HepG2 (cell line): ENCODE data around the gene DCHS2. TPM values are rescaled to one million over a fixed set of nuclear protein-coding genes. Genes with fewer than 3 reads are reported as not detected.

Source experiments
- ATAC-seq: fragments of 200-7000 bp; cut with Tn5 transposase; 3 replicates; pipeline ENCODE4 v1.9.1; 2020; ENCODE audit warnings: mild to moderate bottlenecking, moderate library complexity
- BruUV-seq: library from RNA; stranded (reverse); fragments of 400-500 nt; replicated peaks from 2 replicates; lab custom pipeline; 2021; lab: Mats Ljungman, UMichigan
- CTCF ChIA-PET: fragments of 300-600 bp; formaldehyde crosslinking; extraction: SDS; loops from one replicate; lab custom pipeline; 2021; ENCODE audit warnings: low total read pairs, inconsistent platforms, low intra/inter-chr PET ratio; lab: Yijun Ruan, JAX
- POLR2A ChIA-PET: fragments of 350-600 bp; sonication (Branson Sonifier 250); formaldehyde crosslinking; loops from one replicate; lab custom pipeline; 2020; ENCODE audit warnings: antibody characterized with exemption, inconsistent platforms; lab: Yijun Ruan, JAX
- DNase-seq: peaks from one replicate; pipeline ENCODE4 v3.0.0-alpha.2; 2015; ENCODE audit warnings: low spot score
- FAIRE-seq: peaks from 3 replicates; lab custom pipeline; 2011; peaks lifted over from hg19 to GRCh38; lab: Jason Lieb, UNC
- H2AFZ ChIP-seq: one replicate; pipeline ENCODE4 v1.6.1; 2011; ENCODE audit warnings: low read length, inconsistent platforms
- H3K27ac ChIP-seq: fragments of 300-600 bp; 3 replicates; pipeline ENCODE4 v1.8.0; 2011; ENCODE audit warnings: mixed run types, mild to moderate bottlenecking, mixed read lengths, low read length, inconsistent platforms; ENCODE audit not compliant: insufficient read depth; ENCODE audit errors: extremely low read length
- H3K27me3 ChIP-seq, 2 experiments: fragments of 200-600 bp in 1 of 2; 2 replicates in 1 of 2; 3 replicates in 1 of 2; pipeline versions ENCODE4 v1.6.0 to v1.8.0; 2011; ENCODE audit warnings: low read length in 2 of 2, mild to moderate bottlenecking in 2 of 2, moderate library complexity in 2 of 2, inconsistent platforms in 1 of 2; ENCODE audit not compliant: insufficient read depth in 2 of 2, control insufficient read depth in 1 of 2
- H3K36me3 ChIP-seq, 2 experiments: fragments of 200-600 bp in 1 of 2; replicated peaks in 1 of 2; 2 replicates in 1 of 2; 3 replicates in 1 of 2; pipeline versions ENCODE4 v1.5.1 to v1.8.0; 2011; ENCODE audit warnings: low read length in 2 of 2, inconsistent platforms in 1 of 2; ENCODE audit not compliant: insufficient read depth in 2 of 2, control insufficient read depth in 1 of 2
- H3K4me1 ChIP-seq: 2 replicates; pipeline ENCODE4 v1.5.1; 2012; ENCODE audit warnings: low read length, inconsistent platforms; ENCODE audit not compliant: insufficient read depth
- H3K4me2 ChIP-seq: 2 replicates; pipeline ENCODE4 v1.6.0; 2011; ENCODE audit warnings: low read depth, low read length, inconsistent platforms
- H3K4me3 ChIP-seq, 3 experiments: fragments of 200-600 bp in 1 of 3; sonication (generic), shearing (Covaris generic) in 1 of 3; replicated peaks in 1 of 3; 2 replicates each; pipeline ENCODE4 v1.5.1; 2011 to 2016; ENCODE audit warnings: low read length in 3 of 3, inconsistent platforms in 2 of 3, low read depth in 2 of 3, mild to moderate bottlenecking in 2 of 3, control low read depth in 1 of 3, mixed read lengths in 1 of 3; ENCODE audit not compliant: insufficient read depth in 1 of 3
- H3K79me2 ChIP-seq: one replicate; pipeline ENCODE4 v1.6.1; 2011; ENCODE audit warnings: low read length, inconsistent platforms; ENCODE audit not compliant: insufficient read depth
- H3K9ac ChIP-seq: 2 replicates; pipeline ENCODE4 v1.6.0; 2011; ENCODE audit warnings: mild to moderate bottlenecking, low read depth, low read length, inconsistent platforms; ENCODE audit not compliant: insufficient read depth
- H3K9me3 ChIP-seq: 2 replicates; pipeline ENCODE4 v1.5.1; 2012; ENCODE audit warnings: mild to moderate bottlenecking, low read length
- H4K20me1 ChIP-seq: 2 replicates; pipeline ENCODE4 v1.6.0; 2011; ENCODE audit warnings: inconsistent platforms, mild to moderate bottlenecking, low read length, moderate library complexity; ENCODE audit not compliant: insufficient read depth
- CTCF ChIP-seq: sonication (generic); formaldehyde crosslinking; IDR thresholded peaks from 2 replicates; pipeline ENCODE4 v1.5.0; 2020; ENCODE audit warnings: mild to moderate bottlenecking, missing genetic modification reagents, moderate library complexity
- GTF2F1 ChIP-seq: fragments of 150-350 bp; IDR thresholded peaks from 2 replicates; pipeline ENCODE4 v1.6.1; 2014; ENCODE audit warnings: low read length
- MAFF ChIP-seq: IDR thresholded peaks from 2 replicates; pipeline ENCODE4 v1.6.1; 2011; ENCODE audit warnings: low read depth, low read length, improper control_type of control experiment
- MAFK ChIP-seq, 2 experiments: IDR thresholded peaks in 1 of 2; conservative IDR thresholded peaks in 1 of 2; 2 replicates each; pipeline ENCODE4 v1.6.1; 2011; ENCODE audit warnings: improper control_type of control experiment in 2 of 2, low read length in 2 of 2
- NR2F6 ChIP-seq, 2 experiments: IDR thresholded peaks; 2 replicates each; pipeline ENCODE4 v1.6.1; 2016; ENCODE audit warnings: antibody characterized with exemption in 1 of 2, mild to moderate bottlenecking in 1 of 2
- RBM22 ChIP-seq: fragments of 200-400 bp; formaldehyde crosslinking; optimal IDR thresholded peaks from 2 replicates; pipeline ENCODE3; 2017; ENCODE audit warnings: mild to moderate bottlenecking, low read length, moderate library complexity
- TSC22D2 ChIP-seq: sonication (generic); formaldehyde crosslinking; IDR thresholded peaks from 2 replicates; pipeline ENCODE4 v1.5.1; 2020; ENCODE audit warnings: missing genetic modification reagents, mild to moderate bottlenecking, borderline replicate concordance
- ZFP37 ChIP-seq: sonication (generic); formaldehyde crosslinking; IDR thresholded peaks from 2 replicates; pipeline ENCODE4 v1.4.0; 2020; ENCODE audit warnings: missing genetic modification reagents, borderline replicate concordance
- ZNF160 ChIP-seq: sonication (generic); formaldehyde crosslinking; IDR thresholded peaks from 2 replicates; pipeline ENCODE4 v1.8.0; 2022; ENCODE audit warnings: mild to moderate bottlenecking, inconsistent platforms, missing genetic modification reagents
- ZNF557 ChIP-seq: sonication (generic); formaldehyde crosslinking; IDR thresholded peaks from 2 replicates; pipeline ENCODE4 v1.4.0; 2020; ENCODE audit warnings: missing genetic modification reagents
- ZNF562 ChIP-seq: sonication (generic); formaldehyde crosslinking; IDR thresholded peaks from 2 replicates; pipeline ENCODE4 v1.8.0; 2022; ENCODE audit warnings: missing genetic modification reagents, borderline replicate concordance
- WGBS: methylation state at CpG from one replicate; pipeline ENCODE4 v1.1.6; 2017; ENCODE audit warnings: low lambda C conversion rate; 5-methylcytosine and 5-hydroxymethylcytosine counted together
- in situ Hi-C: cut with HindIII; loops from 2 replicates; pipeline ENCODE4 v1.10.0; 2017; ENCODE audit warnings: low pct_unique_long_range_greater_than_20kb; ENCODE audit not compliant: extremely low pct_ligation_motif_present
- intact Hi-C: fragments of 100-400 bp; cut with micrococcal nuclease; formaldehyde crosslinking; loops from one replicate; pipeline ENCODE4 v1.10.0; 2022; ENCODE audit not compliant: unreplicated experiment
- polyA plus RNA-seq, 8 experiments: library from polyadenylated mRNA; depleted of rRNA in 3 of 8; stranded (reverse) in 7 of 8; unstranded in 1 of 8; fragments of >200 nt; fragmentation: Illumina TruSeq in 4 of 8; extraction: Trizol in 4 of 8; gene quantifications; 2 replicates each; pipeline versions ENCODE4 v1.2.1 to v1.2.3, GENCODE V29; 2011 to 2016; ENCODE audit warnings: low read depth in 4 of 8, missing spikeins in 1 of 8, mixed read lengths in 1 of 8; ENCODE audit not compliant: insufficient read depth in 1 of 8
- total RNA-seq, 5 experiments: library from RNA; depleted of rRNA; stranded (reverse); fragments of >200 nt; fragmentation: Illumina TruSeq; extraction: Trizol; gene quantifications; 2 replicates each; pipeline ENCODE4 v1.2.3, GENCODE V29; 2016; ENCODE audit warnings: low read depth in 1 of 5

The DCHS2 gene
- total and polyA plus RNA-seq, 2 of the 13 experiments (the other 11 are each of a cell fraction or from before 2014, with no cell fraction given), result 0.03 TPM; not detected in 1

GRCh38 chr4:154348657-154349056 lies 142.9 kb downstream of the DCHS2 start:
- 0 out of 2 replicates have a peak, but pooled peaks have one; percentile 16 for TF ChIP-seq CTCF (CRISPR knock-in tag)
- TF ChIP-seq ZFP37 (CRISPR knock-in tag), result no peak
- no peak overlapping the region for H3K4me2 ChIP-seq
- H2AFZ ChIP-seq, result no peak overlapping the region
- no peak overlapping the region for H3K9ac ChIP-seq
- in situ Hi-C loops, result no loop called here
- intact Hi-C loops, result no loop called here
- WGBS, result 0% methylated on average over 3 of the region's 3 CpGs
- H3K79me2 ChIP-seq, result no peaks in the 10 kb centered on the region
- H3K27ac ChIP-seq, result no peak overlapping the region
- ATAC-seq (peak; percentile 71), FAIRE-seq (peak; percentile 56), DNase-seq (peak; percentile 1)
- H3K36me3 ChIP-seq, result no peaks in the 10 kb centered on the region
- H3K27me3 ChIP-seq, result no peaks in the 10 kb centered on the region
- ChIA-PET POLR2A (no interaction called here), CTCF (no interaction called here)
- no peaks in the 10 kb centered on the region for H3K9me3 ChIP-seq
- no TSS peak for BruUV-seq
- H4K20me1 ChIP-seq, result no peaks in the 10 kb centered on the region
- H3K4me3 ChIP-seq, result no peak overlapping the region
- no peaks in the 10 kb centered on the region for H3K4me1 ChIP-seq

- H3K9ac ChIP-seq, result no peak overlapping the region
- H3K79me2 ChIP-seq, result no peaks in the 10 kb centered on the region
- no TSS peak for BruUV-seq
- no peak for ATAC-seq
- H3K4me3 ChIP-seq, result no peak overlapping the region
- H2AFZ ChIP-seq, result no peak overlapping the region
- H3K36me3 ChIP-seq, result no peaks in the 10 kb centered on the region
- no peaks in the 10 kb centered on the region for H4K20me1 ChIP-seq
- CTCF ChIA-PET, result no interaction called here
- TF ChIP-seq MAFK (conservative IDR thresholded peaks at IDR 0.05 in 1 of 2, IDR thresholded peaks at IDR 0.05 in 1 of 2; ENCODE audit: low read length in 2 of 2), result peak; percentile 20 to 61; a peak in 2 of 4 replicates
- no peak for TF ChIP-seq TSC22D2
- no peak for TF ChIP-seq NR2F6 (IDR thresholded peaks at IDR 0.05)
- no peak for TF ChIP-seq NR2F6 (CRISPR knock-in tag; IDR thresholded peaks at IDR 0.05)
- no peak for TF ChIP-seq ZNF562 (CRISPR knock-in tag)
- no peak for TF ChIP-seq GTF2F1
- TF ChIP-seq RBM22, result no peak
- no peak for TF ChIP-seq ZNF557 (CRISPR knock-in tag)
- no peak for TF ChIP-seq ZNF160 (CRISPR knock-in tag)
- peak; percentile 48 for TF ChIP-seq MAFF
- TF ChIP-seq, all 625 proteins: peak for 2
- POLR2A ChIA-PET, result no interaction called here
- Histone ChIP-seq H3K4me2 (no peak overlapping the region), H3K27ac (no peak overlapping the region), H3K4me1 (no peaks in the 10 kb centered on the region), H3K27me3 (no peaks in the 10 kb centered on the region), H3K9me3 (no peaks in the 10 kb centered on the region)
- FAIRE-seq (no peak), DNase-seq (no peak)
- WGBS, result 0% methylated on average over 1 of the region's 1 CpG
- intact Hi-C loops, result no loop called here
- in situ Hi-C loops, result no loop called here
These were observed 146.2 kb downstream of the DCHS2 start for GRCh38 chr4:154345359-154345758.
